ENCODE results near the gene IGFBP3. TPM values are rescaled to one million over a fixed set of nuclear protein-coding genes. Genes with fewer than 3 reads are reported as not detected.

The IGFBP3 gene
- total and polyA plus RNA-seq, 2 experiments from 2014 or later, result 12.2 to 19.1 TPM

GRCh38 chr7:45910855-45911254 lies 10.2 kb downstream of the IGFBP3 start:
- Histone ChIP-seq H3K27me3 (no peaks in the 10 kb centered on the region), H3K27ac (no peak overlapping the region), H3K4me1 (ENCODE audit: low read depth) (no peaks in the 10 kb centered on the region), H3K9me3 (ENCODE audit: low read depth) (no peaks in the 10 kb centered on the region), H3K36me3 (no peaks in the 10 kb centered on the region), H3K4me3 (no peak overlapping the region)
- DNase-seq (ENCODE audit: low read depth in 1 of 2, low spot score in 1 of 2), result no peak
- TF ChIP-seq CTCF (IDR thresholded peaks at IDR 0.05; ENCODE audit: low read depth, low read length), result no peak

GRCh38 chr7:45909561-45909960 lies 11.5 kb downstream of the IGFBP3 start:
- H3K9me3 ChIP-seq (ENCODE audit: low read depth), result no peaks in the 10 kb centered on the region
- H3K4me1 ChIP-seq (ENCODE audit: low read depth), result no peaks in the 10 kb centered on the region
- no peaks in the 10 kb centered on the region for H3K27me3 ChIP-seq
- no peak for TF ChIP-seq CTCF (IDR thresholded peaks at IDR 0.05; ENCODE audit: low read depth, low read length)
- DNase-seq (ENCODE audit: low read depth in 1 of 2, low spot score in 1 of 2), result no peak
- no peaks in the 10 kb centered on the region for H3K36me3 ChIP-seq
- H3K4me3 ChIP-seq, result no peak overlapping the region
- no peak overlapping the region for H3K27ac ChIP-seq

- Histone ChIP-seq H3K4me3 (no peak overlapping the region), H3K36me3 (no peaks in the 10 kb centered on the region), H3K9me3 (ENCODE audit: low read depth) (no peaks in the 10 kb centered on the region), H3K27ac (no peak overlapping the region), H3K27me3 (no peaks in the 10 kb centered on the region), H3K4me1 (ENCODE audit: low read depth) (no peaks in the 10 kb centered on the region)
- peak; percentile 11 for TF ChIP-seq CTCF (IDR thresholded peaks at IDR 0.05; ENCODE audit: low read depth, low read length)
- DNase-seq (ENCODE audit: low read depth in 1 of 2, low spot score in 1 of 2), result no peak
Measured at GRCh38 chr7:45902820-45903219, 18.3 kb downstream of the IGFBP3 start.

- DNase-seq (ENCODE audit: low read depth in 1 of 2, low spot score in 1 of 2), result no peak
- TF ChIP-seq CTCF (IDR thresholded peaks at IDR 0.05; ENCODE audit: low read depth, low read length), result no peak
- peaks cover 9% of the 10 kb centered on the region for H3K27me3 ChIP-seq
- H3K36me3 ChIP-seq, result no peaks in the 10 kb centered on the region
- no peaks in the 10 kb centered on the region for H3K9me3 ChIP-seq (ENCODE audit: low read depth)
- no peaks in the 10 kb centered on the region for H3K4me1 ChIP-seq (ENCODE audit: low read depth)
- no peak overlapping the region for H3K4me3 ChIP-seq
- no peak overlapping the region for H3K27ac ChIP-seq
Measured at GRCh38 chr7:45901566-45901965, 19.5 kb downstream of the IGFBP3 start.

DNA sequence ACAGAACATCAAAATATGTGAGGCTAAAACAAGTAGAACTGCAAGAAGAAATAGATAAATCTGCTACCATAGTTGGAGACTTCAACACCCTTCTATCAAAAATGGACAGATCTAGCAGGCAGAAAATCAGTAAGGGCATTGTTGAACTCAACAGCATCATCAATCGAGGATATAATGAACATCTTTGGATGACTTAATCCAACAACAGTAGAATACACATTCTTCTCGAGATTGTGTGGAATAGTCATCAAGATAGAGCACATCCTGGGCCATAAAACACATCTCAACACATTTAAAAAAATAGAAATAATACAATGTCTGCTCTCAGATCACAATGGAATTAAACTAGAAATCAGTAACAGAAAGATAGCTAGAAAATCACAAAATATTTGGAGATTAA lies 22.9 kb downstream of the IGFBP3 start:
- no peak overlapping the region for H3K27ac ChIP-seq
- no peak for DNase-seq (ENCODE audit: low read depth in 1 of 2, low spot score in 1 of 2)

More for the DNA sequence above, 22.9 kb downstream of the IGFBP3 start:
- Histone ChIP-seq H3K36me3 (no peaks in the 10 kb centered on the region), H3K9me3 (ENCODE audit: low read depth) (no peaks in the 10 kb centered on the region), H3K4me3 (no peak overlapping the region), H3K4me1 (ENCODE audit: low read depth) (no peaks in the 10 kb centered on the region), H3K27me3 (peaks cover 40% of the 10 kb centered on the region)
- no peak for TF ChIP-seq CTCF (IDR thresholded peaks at IDR 0.05; ENCODE audit: low read depth, low read length)

Data from cardiac muscle cell (in vitro differentiated cells and primary cell).